Vagina (tissue), 2 donors: Measurements from ENCODE around the gene LONRF2.

Experiments
- POLR2A ChIP-seq, 2 donors: fragments of 450-650 bp; IDR thresholded peaks; one replicate each; pipeline ENCODE4 v1.6.1; 2017; ENCODE audit warnings: antibody characterized with exemption in 2 of 2, mild to moderate bottlenecking in 2 of 2, moderate library complexity in 2 of 2
- POLR2AphosphoS5 ChIP-seq, 2 donors: sonication (generic); formaldehyde crosslinking; IDR thresholded peaks; one replicate each; pipeline ENCODE4 v1.9.0; 2017; ENCODE audit warnings: antibody characterized with exemption in 2 of 2, mild to moderate bottlenecking in 2 of 2, low read depth in 1 of 2; ENCODE audit not compliant: insufficient read depth in 1 of 2
- TF ChIP-seq, protein P1 (sequence below), 3 experiments: fragments of 450-650 bp in 2 of 3; fragments of 200-600 bp in 1 of 3; sonication (generic) in 1 of 3; IDR thresholded peaks; one replicate each; pipeline ENCODE4 v1.5.1; 2017 to 2019; ENCODE audit warnings: antibody characterized with exemption in 3 of 3, mild to moderate bottlenecking in 2 of 3, moderate library complexity in 2 of 3

DNA sequence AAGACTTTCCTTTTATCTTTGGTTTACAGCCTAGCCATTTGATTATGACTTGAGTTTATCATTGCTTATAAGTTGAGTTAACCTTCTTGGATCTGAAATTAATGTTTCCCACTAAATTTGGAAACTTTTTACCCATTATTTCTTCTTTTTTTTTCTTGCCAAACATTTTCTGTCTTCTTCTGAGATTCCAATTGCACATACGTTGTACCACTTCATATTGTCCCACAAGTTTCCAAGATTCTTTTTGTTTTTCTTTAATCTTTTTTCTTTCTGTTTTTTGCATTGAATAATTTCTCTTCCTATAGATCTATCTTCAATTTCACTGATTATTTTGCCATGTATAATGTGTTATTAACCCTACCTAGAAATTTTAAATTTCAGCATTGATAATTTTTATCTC, 18.6 kb downstream of the LONRF2 start:
- TF ChIP-seq POLR2A (IDR thresholded peaks at IDR 0.05) = no peak
- TF ChIP-seq, protein P1, sequence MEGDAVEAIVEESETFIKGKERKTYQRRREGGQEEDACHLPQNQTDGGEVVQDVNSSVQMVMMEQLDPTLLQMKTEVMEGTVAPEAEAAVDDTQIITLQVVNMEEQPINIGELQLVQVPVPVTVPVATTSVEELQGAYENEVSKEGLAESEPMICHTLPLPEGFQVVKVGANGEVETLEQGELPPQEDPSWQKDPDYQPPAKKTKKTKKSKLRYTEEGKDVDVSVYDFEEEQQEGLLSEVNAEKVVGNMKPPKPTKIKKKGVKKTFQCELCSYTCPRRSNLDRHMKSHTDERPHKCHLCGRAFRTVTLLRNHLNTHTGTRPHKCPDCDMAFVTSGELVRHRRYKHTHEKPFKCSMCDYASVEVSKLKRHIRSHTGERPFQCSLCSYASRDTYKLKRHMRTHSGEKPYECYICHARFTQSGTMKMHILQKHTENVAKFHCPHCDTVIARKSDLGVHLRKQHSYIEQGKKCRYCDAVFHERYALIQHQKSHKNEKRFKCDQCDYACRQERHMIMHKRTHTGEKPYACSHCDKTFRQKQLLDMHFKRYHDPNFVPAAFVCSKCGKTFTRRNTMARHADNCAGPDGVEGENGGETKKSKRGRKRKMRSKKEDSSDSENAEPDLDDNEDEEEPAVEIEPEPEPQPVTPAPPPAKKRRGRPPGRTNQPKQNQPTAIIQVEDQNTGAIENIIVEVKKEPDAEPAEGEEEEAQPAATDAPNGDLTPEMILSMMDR (IDR thresholded peaks at IDR 0.05) = no peak
- no peak for TF ChIP-seq POLR2AphosphoS5 (IDR thresholded peaks at IDR 0.05; ENCODE audit: insufficient read depth in 1 of 2, low read depth in 1 of 2)
